K562 (cell line): ENCODE measurements around the gene B4GALT1. TPM values are rescaled to one million over a fixed set of nuclear protein-coding genes. Genes with fewer than 3 reads are reported as not detected.

Experiments
- ATAC-seq: fragments of 200-7000 bp; cut with Tn5 transposase; 3 replicates; pipeline ENCODE4 v1.9.1; 2020; ENCODE audit warnings: moderate library complexity
- BruUV-seq: library from RNA; stranded (reverse); fragments of 400-500 nt; replicated peaks from 2 replicates; lab custom pipeline; 2021; lab: Mats Ljungman, UMichigan
- CTCF ChIA-PET: fragments of 300-600 bp; formaldehyde crosslinking; extraction: SDS; loops from one replicate; lab custom pipeline; 2021; ENCODE audit warnings: low intra/inter-chr PET ratio; lab: Yijun Ruan, JAX
- POLR2A ChIA-PET: fragments of 300-600, 350-650 bp; sonication (Branson Sonifier 250); formaldehyde crosslinking; extraction: SDS; loops from one replicate; lab custom pipeline; 2021; ENCODE audit warnings: antibody characterized with exemption, inconsistent platforms; lab: Yijun Ruan, JAX
- DNase-seq, 4 experiments: peaks; one replicate each; pipeline versions ENCODE4 v3.0.0 to v3.0.0-alpha.2; 2011 to 2018; ENCODE audit warnings: low spot score in 3 of 4, mixed read lengths in 3 of 4; ENCODE audit errors: extremely low read depth in 1 of 4
- FAIRE-seq: peaks from 2 replicates; lab custom pipeline; 2011; peaks lifted over from hg19 to GRCh38; lab: Jason Lieb, UNC
- H2AFZ ChIP-seq: 2 replicates; pipeline ENCODE4 v1.6.0; 2011; ENCODE audit warnings: low read depth, low read length, control low read depth, inconsistent platforms
- H3K27ac ChIP-seq: fragments of 200-600 bp; 3 replicates; pipeline ENCODE4 v1.8.0; 2011; ENCODE audit warnings: low read depth, mild to moderate bottlenecking, control low read depth, inconsistent platforms, low read length, moderate library complexity, mixed read lengths; ENCODE audit errors: extremely low read depth
- H3K27me3 ChIP-seq, 2 experiments: fragments of 300-600 bp in 1 of 2; 2 replicates in 1 of 2; 3 replicates in 1 of 2; pipeline versions ENCODE4 v1.6.0 to v1.8.0; 2011; ENCODE audit warnings: inconsistent platforms in 2 of 2, low read length in 2 of 2, mild to moderate bottlenecking in 1 of 2, mixed read lengths in 1 of 2, moderate library complexity in 1 of 2; ENCODE audit not compliant: control insufficient read depth in 2 of 2, insufficient read depth in 2 of 2
- H3K36me3 ChIP-seq: fragments of 300-600 bp; 3 replicates; pipeline ENCODE4 v1.8.0; 2011; ENCODE audit warnings: mild to moderate bottlenecking, low read length, inconsistent platforms; ENCODE audit not compliant: control insufficient read depth, insufficient read depth
- H3K4me1 ChIP-seq, 2 experiments: fragments of 200-600 bp in 1 of 2; replicated peaks in 1 of 2; 2 replicates in 1 of 2; 3 replicates in 1 of 2; pipeline versions ENCODE4 v1.5.1 to v1.8.0; 2011; ENCODE audit warnings: inconsistent platforms in 2 of 2, low read length in 2 of 2, mild to moderate bottlenecking in 1 of 2, mixed read lengths in 1 of 2, moderate library complexity in 1 of 2; ENCODE audit not compliant: control insufficient read depth in 2 of 2, insufficient read depth in 2 of 2
- H3K4me2 ChIP-seq: 2 replicates; pipeline ENCODE4 v1.6.1; 2011; ENCODE audit warnings: low read length, control low read depth, inconsistent platforms, mixed read lengths; ENCODE audit not compliant: insufficient read depth
- H3K4me3 ChIP-seq: fragments of 200-600 bp; sonication (generic), shearing (Covaris generic); 2 replicates; pipeline ENCODE4 v1.5.1; 2016; ENCODE audit warnings: control low read depth, inconsistent platforms
- H3K79me2 ChIP-seq: fragments of 200-600 bp; 3 replicates; pipeline ENCODE4 v1.8.0; 2011; ENCODE audit warnings: low read length, inconsistent platforms; ENCODE audit not compliant: control insufficient read depth, insufficient read depth
- H3K9ac ChIP-seq, 2 experiments: 2 replicates each; pipeline versions ENCODE4 v1.6.0 to v1.6.1; 2011; ENCODE audit warnings: low read depth in 2 of 2, low read length in 2 of 2, control low read depth in 1 of 2, inconsistent platforms in 1 of 2, mild to moderate bottlenecking in 1 of 2, mixed read lengths in 1 of 2; ENCODE audit not compliant: insufficient read depth in 1 of 2
- H3K9me1 ChIP-seq: one replicate; pipeline ENCODE4 v1.6.0; 2011; ENCODE audit warnings: inconsistent platforms, mild to moderate bottlenecking, low read length, moderate library complexity; ENCODE audit not compliant: control insufficient read depth, insufficient read depth
- H3K9me3 ChIP-seq: replicated peaks from 2 replicates; pipeline ENCODE4 v1.5.1; 2011; ENCODE audit warnings: low read depth, low read length, inconsistent platforms; ENCODE audit not compliant: control insufficient read depth, insufficient read depth
- H4K20me1 ChIP-seq: replicated peaks from 2 replicates; pipeline ENCODE4 v1.6.1; 2011; ENCODE audit warnings: low read length, inconsistent platforms, mixed read lengths; ENCODE audit not compliant: control insufficient read depth, insufficient read depth
- CBFA2T3 ChIP-seq: fragments of 450-650 bp; IDR thresholded peaks from 2 replicates; pipeline ENCODE4 v1.6.1; 2017
- RAD51 ChIP-seq: fragments of 450-650 bp; IDR thresholded peaks from 2 replicates; pipeline ENCODE4 v1.7.1; 2016; ENCODE audit warnings: low read depth, mild to moderate bottlenecking, borderline replicate concordance
- RBM25 ChIP-seq: fragments of 200-400 bp; formaldehyde crosslinking; IDR thresholded peaks from 2 replicates; pipeline ENCODE4 v1.6.1; 2018; ENCODE audit warnings: low read length, low read depth, moderate library complexity; ENCODE audit not compliant: severe bottlenecking
- TFAP4 ChIP-seq: sonication (generic); formaldehyde crosslinking; IDR thresholded peaks from 2 replicates; pipeline ENCODE4 v1.8.0; 2022; ENCODE audit warnings: missing genetic modification reagents, mild to moderate bottlenecking, moderate library complexity, borderline replicate concordance
- VEZF1 ChIP-seq: fragments of 200-800 bp; sonication (Bioruptor generic); IDR thresholded peaks from 2 replicates; pipeline ENCODE4 v1.6.1; 2017; ENCODE audit warnings: missing genetic modification characterization, missing compliant biosample characterization
- WGBS: fragments of 100-300 bp; shearing (Covaris generic); methylation state at CpG from one replicate; pipeline ENCODE4 v1.1.6; 2016; ENCODE audit warnings: low coverage, mixed read lengths; ENCODE audit not compliant: insufficient coverage; ENCODE audit errors: missing lambda C conversion rate; 5-methylcytosine and 5-hydroxymethylcytosine counted together
- in situ Hi-C: fragments of 300-500 bp; cut with MboI; formaldehyde crosslinking; loops from 4 replicates; pipeline ENCODE4 v1.15.0; 2018; ENCODE audit warnings: inconsistent platforms, mixed read lengths
- intact Hi-C: fragments of 100-400 bp; cut with micrococcal nuclease; formaldehyde crosslinking; loops from 2 replicates; pipeline ENCODE4 v1.14.2; 2022
- polyA plus RNA-seq, 8 experiments: library from polyadenylated mRNA; depleted of rRNA in 4 of 8; stranded (reverse) in 5 of 8; unstranded in 3 of 8; fragments of >200 nt; fragmentation: Nextera tagmentation in 2 of 8; fragmentation: Illumina TruSeq in 1 of 8; extraction: Ambion mirVana in 2 of 8; extraction: Trizol in 1 of 8; gene quantifications; 2 replicates each; pipeline versions ENCODE4 v1.2.1 to v1.2.3, GENCODE V29; 2011 to 2014; ENCODE audit warnings: inconsistent platforms in 1 of 8, missing spikeins in 1 of 8
- total RNA-seq, 7 experiments: library from RNA; depleted of rRNA in 6 of 7; stranded (reverse); fragments of >200 nt in 6 of 7; fragmentation: Illumina TruSeq in 2 of 7; extraction: Trizol in 2 of 7; gene quantifications; 2 replicates each; pipeline versions ENCODE4 v1.2.1 to v1.2.3, GENCODE V29; 2011 to 2021; ENCODE audit warnings: low replicate concordance in 1 of 7

B4GALT1 gene
- total and polyA plus RNA-seq, 9 of the 15 experiments (the other 6 are each of a cell fraction or from before 2014, with no cell fraction given), result 4.1 to 26.8 (median 7.1) TPM

GRCh38 chr9:33106827-33107621 is 60.1 kb downstream of the B4GALT1 start:
- WGBS, result 24% methylated on average over 9 of the region's 10 CpGs
- CTCF ChIA-PET, result no interaction called here
- intact Hi-C loops, result no loop called here

More at GRCh38 chr9:33106827-33107621, 60.1 kb downstream of the B4GALT1 start:
- peak; percentile 24 for TF ChIP-seq RBM25
- TF ChIP-seq RAD51, result no peak
- TF ChIP-seq CBFA2T3, result 0 out of 2 replicates have a peak, but pooled peaks have one; percentile 11
- peak; percentile 50; the same call in 1 of the 2 replicates for TF ChIP-seq TFAP4 (CRISPR knock-in tag)
- 0 out of 2 replicates have a peak, but pooled peaks have one; percentile 22 for TF ChIP-seq VEZF1 (CRISPR knock-in tag)
- H3K4me2 ChIP-seq, result no peak overlapping the region
- no peaks in the 10 kb centered on the region for H3K79me2 ChIP-seq
- in situ Hi-C loops, result loop anchor here (10.0 kb wide), 1 partner anchor 128 kb away; no protein-coding TSS in a partner anchor
- H3K27me3 ChIP-seq, result no peaks in the 10 kb centered on the region
- H3K9ac ChIP-seq, result peak overlapping the region in 1 of 2 experiments; percentile 15; a peak in 1 of 4 replicates
- peak in 3 of 4 experiments; percentile 22 to 32 (median 23) for DNase-seq
- H3K4me1 ChIP-seq, result peaks cover 3 to 6% of the 10 kb centered on the region in 2 experiments; a peak in 2 of 5 replicates
- FAIRE-seq, result no peak
- POLR2A ChIA-PET, result no interaction called here
- H4K20me1 ChIP-seq, result no peaks in the 10 kb centered on the region; the same call in 1 of the 2 replicates
- ATAC-seq, result peak; percentile 69
- peak overlapping the region; percentile 24; the same call in 1 of the 2 replicates for H2AFZ ChIP-seq
- H3K4me3 ChIP-seq, result no peak overlapping the region
- no peak overlapping the region for H3K27ac ChIP-seq
- H3K9me1 ChIP-seq, result no peaks in the 10 kb centered on the region
- no peaks in the 10 kb centered on the region for H3K9me3 ChIP-seq
- BruUV-seq, result no TSS peak
- peaks cover 5% of the 10 kb centered on the region; the same call in 1 of the 3 replicates for H3K36me3 ChIP-seq
